Skeletal muscle tissue (tissue), 4 donors: ENCODE results near the gene THSD7A. TPM values are rescaled to one million over a fixed set of nuclear protein-coding genes. Genes with fewer than 3 reads are reported as not detected.

Source experiments
- H3K27ac ChIP-seq: one replicate; pipeline ENCODE4 v1.7.0; 2013; ENCODE audit warnings: mild to moderate bottlenecking, low read depth, low read length, inconsistent platforms
- H3K27me3 ChIP-seq, 3 donors: one replicate each; pipeline ENCODE4 v1.7.0; 2013; ENCODE audit warnings: low read length in 3 of 3; ENCODE audit not compliant: control insufficient read depth in 3 of 3, insufficient read depth in 3 of 3
- H3K36me3 ChIP-seq, 3 donors: one replicate each; pipeline ENCODE4 v1.7.0; 2013; ENCODE audit warnings: low read length in 3 of 3; ENCODE audit not compliant: control insufficient read depth in 3 of 3, insufficient read depth in 3 of 3
- H3K4me1 ChIP-seq, 3 donors: one replicate each; pipeline ENCODE4 v1.7.0; 2013; ENCODE audit warnings: low read length in 3 of 3, mild to moderate bottlenecking in 3 of 3; ENCODE audit not compliant: control insufficient read depth in 3 of 3, insufficient read depth in 3 of 3
- H3K4me3 ChIP-seq, 3 donors: one replicate each; pipeline ENCODE4 v1.7.0; 2013; ENCODE audit warnings: low read length in 3 of 3
- H3K9ac ChIP-seq, 3 donors: one replicate each; pipeline ENCODE4 v1.7.0; 2013; ENCODE audit warnings: low read length in 3 of 3, mild to moderate bottlenecking in 3 of 3, moderate library complexity in 2 of 3, low read depth in 1 of 3
- H3K9me3 ChIP-seq, 3 donors: one replicate each; pipeline ENCODE4 v1.7.0; 2013; ENCODE audit warnings: low read length in 3 of 3; ENCODE audit not compliant: control insufficient read depth in 3 of 3
- total RNA-seq: library from RNA; depleted of rRNA; stranded (reverse); fragments of >200 nt; gene quantifications from one replicate; pipeline ENCODE4 v1.2.3, GENCODE V29; 2014
- donor health status: Osteomylitis.

The THSD7A gene, protein sequence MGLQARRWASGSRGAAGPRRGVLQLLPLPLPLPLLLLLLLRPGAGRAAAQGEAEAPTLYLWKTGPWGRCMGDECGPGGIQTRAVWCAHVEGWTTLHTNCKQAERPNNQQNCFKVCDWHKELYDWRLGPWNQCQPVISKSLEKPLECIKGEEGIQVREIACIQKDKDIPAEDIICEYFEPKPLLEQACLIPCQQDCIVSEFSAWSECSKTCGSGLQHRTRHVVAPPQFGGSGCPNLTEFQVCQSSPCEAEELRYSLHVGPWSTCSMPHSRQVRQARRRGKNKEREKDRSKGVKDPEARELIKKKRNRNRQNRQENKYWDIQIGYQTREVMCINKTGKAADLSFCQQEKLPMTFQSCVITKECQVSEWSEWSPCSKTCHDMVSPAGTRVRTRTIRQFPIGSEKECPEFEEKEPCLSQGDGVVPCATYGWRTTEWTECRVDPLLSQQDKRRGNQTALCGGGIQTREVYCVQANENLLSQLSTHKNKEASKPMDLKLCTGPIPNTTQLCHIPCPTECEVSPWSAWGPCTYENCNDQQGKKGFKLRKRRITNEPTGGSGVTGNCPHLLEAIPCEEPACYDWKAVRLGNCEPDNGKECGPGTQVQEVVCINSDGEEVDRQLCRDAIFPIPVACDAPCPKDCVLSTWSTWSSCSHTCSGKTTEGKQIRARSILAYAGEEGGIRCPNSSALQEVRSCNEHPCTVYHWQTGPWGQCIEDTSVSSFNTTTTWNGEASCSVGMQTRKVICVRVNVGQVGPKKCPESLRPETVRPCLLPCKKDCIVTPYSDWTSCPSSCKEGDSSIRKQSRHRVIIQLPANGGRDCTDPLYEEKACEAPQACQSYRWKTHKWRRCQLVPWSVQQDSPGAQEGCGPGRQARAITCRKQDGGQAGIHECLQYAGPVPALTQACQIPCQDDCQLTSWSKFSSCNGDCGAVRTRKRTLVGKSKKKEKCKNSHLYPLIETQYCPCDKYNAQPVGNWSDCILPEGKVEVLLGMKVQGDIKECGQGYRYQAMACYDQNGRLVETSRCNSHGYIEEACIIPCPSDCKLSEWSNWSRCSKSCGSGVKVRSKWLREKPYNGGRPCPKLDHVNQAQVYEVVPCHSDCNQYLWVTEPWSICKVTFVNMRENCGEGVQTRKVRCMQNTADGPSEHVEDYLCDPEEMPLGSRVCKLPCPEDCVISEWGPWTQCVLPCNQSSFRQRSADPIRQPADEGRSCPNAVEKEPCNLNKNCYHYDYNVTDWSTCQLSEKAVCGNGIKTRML (N-terminal part only)
- 4.7 TPM for total RNA-seq

DNA sequence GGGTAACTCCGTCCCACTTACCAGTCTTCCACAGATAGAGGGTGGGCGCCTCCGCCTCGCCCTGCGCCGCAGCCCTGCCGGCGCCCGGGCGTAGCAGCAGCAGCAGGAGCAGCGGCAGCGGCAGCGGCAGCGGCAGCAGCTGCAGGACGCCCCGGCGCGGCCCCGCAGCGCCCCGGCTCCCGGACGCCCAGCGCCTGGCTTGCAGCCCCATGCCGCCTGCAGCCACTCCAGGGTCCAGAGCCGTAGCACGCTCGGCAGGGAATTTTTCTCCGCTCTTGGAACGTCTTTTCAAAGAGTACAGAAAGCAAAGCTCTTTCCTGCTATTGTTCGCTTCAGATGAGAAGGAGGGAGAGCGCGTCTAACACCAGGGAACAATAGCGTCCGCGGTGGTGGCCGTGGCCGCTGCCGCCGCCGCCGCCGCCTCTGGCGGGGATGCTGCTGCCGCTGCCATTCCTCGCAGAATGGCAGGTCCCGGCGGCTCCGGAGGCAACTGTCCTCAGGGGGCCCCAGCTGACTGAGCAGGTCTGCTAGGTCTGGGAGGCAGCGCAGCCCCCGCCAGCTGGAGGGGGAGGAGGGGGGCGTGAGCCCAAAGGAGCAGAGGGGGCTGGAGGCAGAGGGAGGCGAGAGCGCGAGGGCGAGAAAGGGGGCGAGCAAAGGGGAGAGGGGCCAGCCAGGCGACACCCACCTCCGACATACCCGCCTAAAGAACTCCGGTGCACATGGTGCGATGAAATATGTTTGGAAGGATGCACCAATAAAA, at the start of gene THSD7A:
THSD7A (minus strand) TSS at position 463 of the 760 bp plus-strand sequence; CDS start at position 211, 252 bp downstream.
- Histone ChIP-seq H3K36me3 (no peaks in the 10 kb centered on the region), H3K27ac (peak within 1 kb of the TSS; percentile 7), H3K9ac (peak within 1 kb of the TSS; percentile 39 to 71 (median 63)), H3K4me1 (peaks cover 0 to 12% (median 11%) of the 10 kb centered on the region in 3 donors), H3K4me3 (peak within 1 kb of the TSS; percentile 60 to 82 (median 67)), H3K27me3 (no peaks in the 10 kb centered on the region), H3K9me3 (peaks cover 0 to 2% (median 0%) of the 10 kb centered on the region in 3 donors)

DNA sequence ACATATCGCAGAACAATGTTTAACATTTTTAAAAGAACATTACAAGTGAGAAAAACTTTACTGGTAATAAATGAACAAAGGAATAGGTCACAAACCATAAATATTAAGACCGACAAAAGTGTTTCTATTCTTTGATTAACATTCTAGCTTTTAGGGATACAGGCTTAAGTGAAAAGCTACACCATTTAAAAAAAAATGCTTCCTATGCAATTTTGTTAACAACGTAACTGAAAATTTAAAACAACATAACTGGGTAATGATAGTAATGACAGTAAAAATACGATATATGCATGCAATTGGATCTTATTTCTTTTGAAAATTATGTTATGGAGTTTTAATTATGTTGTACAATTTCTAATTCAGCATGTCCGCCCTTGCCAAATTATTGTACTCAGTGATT, 49.7 kb upstream of the THSD7A start:
- Histone ChIP-seq H3K36me3 (no peaks in the 10 kb centered on the region), H3K4me3 (no peak overlapping the region), H3K27me3 (no peaks in the 10 kb centered on the region), H3K9me3 (no peaks in the 10 kb centered on the region), H3K27ac (no peak overlapping the region), H3K4me1 (no peaks in the 10 kb centered on the region), H3K9ac (no peak overlapping the region)

- Histone ChIP-seq H3K9me3 (no peaks in the 10 kb centered on the region), H3K36me3 (no peaks in the 10 kb centered on the region), H3K27me3 (no peaks in the 10 kb centered on the region), H3K4me1 (no peaks in the 10 kb centered on the region), H3K27ac (no peak overlapping the region), H3K9ac (no peak overlapping the region), H3K4me3 (no peak overlapping the region)
These were observed 43.6 kb upstream of the THSD7A start for GRCh38 chr7:11875635-11876034.

DNA sequence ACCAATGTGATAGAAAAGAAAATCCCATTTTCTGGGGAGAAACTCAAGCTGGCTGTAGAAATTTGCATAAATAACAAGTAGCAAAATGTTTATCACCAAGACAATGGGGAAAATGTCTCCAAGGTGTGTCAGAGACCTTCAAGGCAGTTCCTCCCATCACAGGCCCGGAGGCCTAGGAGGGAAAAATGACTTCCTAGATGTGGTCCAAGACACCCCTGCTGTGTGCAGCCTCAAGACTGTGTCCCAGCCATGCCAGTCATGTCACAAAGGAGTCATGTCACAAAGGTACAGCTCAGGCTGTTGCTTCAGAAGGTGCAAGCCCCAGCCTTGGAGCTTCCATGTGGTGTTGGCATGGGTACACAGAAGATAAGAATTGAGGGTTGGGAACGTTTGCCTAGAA, 33.7 kb upstream of the THSD7A start:
- Histone ChIP-seq H3K9ac (no peak overlapping the region), H3K36me3 (no peaks in the 10 kb centered on the region), H3K9me3 (no peaks in the 10 kb centered on the region), H3K27me3 (no peaks in the 10 kb centered on the region), H3K4me1 (no peaks in the 10 kb centered on the region), H3K4me3 (no peak overlapping the region), H3K27ac (no peak overlapping the region)

DNA sequence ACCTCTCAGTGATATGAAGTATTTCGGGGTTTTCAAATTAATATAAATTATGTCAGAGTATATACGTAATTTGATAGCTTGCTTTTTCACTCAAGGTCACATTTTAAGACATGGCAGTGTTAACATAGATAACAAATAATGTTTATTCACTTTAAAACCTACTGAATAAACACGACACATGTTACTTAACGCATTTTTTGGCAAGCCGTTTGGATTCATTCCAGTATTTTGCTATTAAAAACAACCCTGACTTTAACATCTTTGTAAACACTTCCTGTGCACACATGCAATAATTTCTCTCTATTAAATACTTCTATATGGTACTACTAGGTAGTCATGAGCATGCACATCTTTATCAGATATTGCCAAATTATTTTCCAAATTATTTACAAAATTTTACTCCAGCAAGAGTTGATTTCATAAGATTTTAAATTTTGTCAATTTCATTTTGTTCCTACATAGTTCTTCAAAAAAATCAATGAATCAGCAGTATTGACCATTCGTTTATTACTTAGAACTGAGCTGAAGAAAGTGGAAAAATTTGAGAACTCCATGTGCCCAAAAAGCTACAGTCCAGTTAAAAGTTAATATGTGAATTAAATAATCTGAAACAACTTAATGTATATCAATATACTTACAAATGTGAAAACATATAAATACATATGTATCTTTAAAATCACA, 26.8 kb upstream of the THSD7A start:
- Histone ChIP-seq H3K27ac (no peak overlapping the region), H3K4me1 (no peaks in the 10 kb centered on the region), H3K9ac (no peak overlapping the region), H3K27me3 (no peaks in the 10 kb centered on the region), H3K36me3 (no peaks in the 10 kb centered on the region), H3K4me3 (no peak overlapping the region), H3K9me3 (no peaks in the 10 kb centered on the region)

GRCh38 chr7:11858026-11858425, 26.0 kb upstream of the THSD7A start:
- H3K27me3 ChIP-seq = peaks cover 0 to 2% (median 0%) of the 10 kb centered on the region in 3 donors
- H3K4me1 ChIP-seq = no peaks in the 10 kb centered on the region
- H3K9ac ChIP-seq = no peak overlapping the region
- no peak overlapping the region for H3K27ac ChIP-seq
- H3K4me3 ChIP-seq = no peak overlapping the region
- H3K9me3 ChIP-seq = no peaks in the 10 kb centered on the region
- no peaks in the 10 kb centered on the region for H3K36me3 ChIP-seq

- H3K9ac ChIP-seq = no peak overlapping the region
- H3K4me3 ChIP-seq = no peak overlapping the region
- no peak overlapping the region for H3K27ac ChIP-seq
- peaks cover 0 to 2% (median 0%) of the 10 kb centered on the region in 3 donors for H3K27me3 ChIP-seq
- H3K9me3 ChIP-seq = no peaks in the 10 kb centered on the region
- H3K4me1 ChIP-seq = no peaks in the 10 kb centered on the region
- H3K36me3 ChIP-seq = no peaks in the 10 kb centered on the region
These were observed 16.3 kb upstream of the THSD7A start for GRCh38 chr7:11848251-11848650.

- no peaks in the 10 kb centered on the region for H3K4me1 ChIP-seq
- H3K9me3 ChIP-seq = no peaks in the 10 kb centered on the region
- H3K4me3 ChIP-seq = no peak overlapping the region
- no peaks in the 10 kb centered on the region for H3K36me3 ChIP-seq
- H3K27me3 ChIP-seq = no peaks in the 10 kb centered on the region
- H3K9ac ChIP-seq = no peak overlapping the region
- H3K27ac ChIP-seq = no peak overlapping the region
These were observed 15.3 kb upstream of the THSD7A start for GRCh38 chr7:11847336-11847735.
